ENCODE results near the gene GLI3.

- no peak for TF ChIP-seq CTCF (conservative IDR thresholded peaks at IDR 0.05 in 1 of 2, IDR thresholded peaks at IDR 0.05 in 1 of 2; ENCODE audit: low read depth in 1 of 2, low read length in 2 of 2)
- no peak for TF ChIP-seq EZH2 (IDR thresholded peaks at IDR 0.05; ENCODE audit: low read length, missing control alignments)
Measured at GRCh38 chr7:42120191-42120590, 116.8 kb downstream of the GLI3 start.

Data from fibroblast of lung (primary cell).